HepG2 (cell line): ENCODE data around the gene PITHD1. TPM values are rescaled to one million over a fixed set of nuclear protein-coding genes. Genes with fewer than 3 reads are reported as not detected.

ENCODE experiments used
- BORCS8-MEF2B ChIP-seq: sonication (generic); formaldehyde crosslinking; IDR thresholded peaks from 2 replicates; pipeline ENCODE4 v1.8.0; 2022; ENCODE audit warnings: mild to moderate bottlenecking, missing genetic modification reagents
- RORA ChIP-seq: sonication (generic); formaldehyde crosslinking; IDR thresholded peaks from 2 replicates; pipeline ENCODE4 v1.5.0; 2020; ENCODE audit warnings: mild to moderate bottlenecking, missing genetic modification reagents, moderate library complexity
- ZBTB40 ChIP-seq, 2 experiments: fragments of 450-650 bp in 1 of 2; sonication (generic) in 1 of 2; formaldehyde crosslinking in 1 of 2; IDR thresholded peaks; 2 replicates each; pipeline versions ENCODE4 v1.6.1 to v1.8.0; 2016 to 2022; ENCODE audit warnings: antibody characterized with exemption in 1 of 2, mild to moderate bottlenecking in 1 of 2, missing genetic modification reagents in 1 of 2
- ZNF749 ChIP-seq: sonication (generic); formaldehyde crosslinking; IDR thresholded peaks from 2 replicates; pipeline ENCODE4 v1.8.0; 2022; ENCODE audit warnings: mild to moderate bottlenecking, missing genetic modification reagents, moderate library complexity, borderline replicate concordance
- polyA plus RNA-seq, 8 experiments: library from polyadenylated mRNA; depleted of rRNA in 3 of 8; stranded (reverse) in 7 of 8; unstranded in 1 of 8; fragments of >200 nt; fragmentation: Illumina TruSeq in 4 of 8; extraction: Trizol in 4 of 8; gene quantifications; 2 replicates each; pipeline versions ENCODE4 v1.2.1 to v1.2.3, GENCODE V29; 2011 to 2016; ENCODE audit warnings: low read depth in 4 of 8, missing spikeins in 1 of 8, mixed read lengths in 1 of 8; ENCODE audit not compliant: insufficient read depth in 1 of 8
- total RNA-seq, 5 experiments: library from RNA; depleted of rRNA; stranded (reverse); fragments of >200 nt; fragmentation: Illumina TruSeq; extraction: Trizol; gene quantifications; 2 replicates each; pipeline ENCODE4 v1.2.3, GENCODE V29; 2016; ENCODE audit warnings: low read depth in 1 of 5
- TF ChIP-seq, protein P1 (sequence below): sonication (generic); formaldehyde crosslinking; IDR thresholded peaks from 2 replicates; pipeline ENCODE4 v1.9.0; 2021; ENCODE audit warnings: mild to moderate bottlenecking, missing genetic modification reagents

PITHD1 gene
- total and polyA plus RNA-seq, 2 of the 13 experiments (the other 11 are each of a cell fraction or from before 2014, with no cell fraction given), result 28.0 to 37.3 TPM

- TF ChIP-seq, protein P1, sequence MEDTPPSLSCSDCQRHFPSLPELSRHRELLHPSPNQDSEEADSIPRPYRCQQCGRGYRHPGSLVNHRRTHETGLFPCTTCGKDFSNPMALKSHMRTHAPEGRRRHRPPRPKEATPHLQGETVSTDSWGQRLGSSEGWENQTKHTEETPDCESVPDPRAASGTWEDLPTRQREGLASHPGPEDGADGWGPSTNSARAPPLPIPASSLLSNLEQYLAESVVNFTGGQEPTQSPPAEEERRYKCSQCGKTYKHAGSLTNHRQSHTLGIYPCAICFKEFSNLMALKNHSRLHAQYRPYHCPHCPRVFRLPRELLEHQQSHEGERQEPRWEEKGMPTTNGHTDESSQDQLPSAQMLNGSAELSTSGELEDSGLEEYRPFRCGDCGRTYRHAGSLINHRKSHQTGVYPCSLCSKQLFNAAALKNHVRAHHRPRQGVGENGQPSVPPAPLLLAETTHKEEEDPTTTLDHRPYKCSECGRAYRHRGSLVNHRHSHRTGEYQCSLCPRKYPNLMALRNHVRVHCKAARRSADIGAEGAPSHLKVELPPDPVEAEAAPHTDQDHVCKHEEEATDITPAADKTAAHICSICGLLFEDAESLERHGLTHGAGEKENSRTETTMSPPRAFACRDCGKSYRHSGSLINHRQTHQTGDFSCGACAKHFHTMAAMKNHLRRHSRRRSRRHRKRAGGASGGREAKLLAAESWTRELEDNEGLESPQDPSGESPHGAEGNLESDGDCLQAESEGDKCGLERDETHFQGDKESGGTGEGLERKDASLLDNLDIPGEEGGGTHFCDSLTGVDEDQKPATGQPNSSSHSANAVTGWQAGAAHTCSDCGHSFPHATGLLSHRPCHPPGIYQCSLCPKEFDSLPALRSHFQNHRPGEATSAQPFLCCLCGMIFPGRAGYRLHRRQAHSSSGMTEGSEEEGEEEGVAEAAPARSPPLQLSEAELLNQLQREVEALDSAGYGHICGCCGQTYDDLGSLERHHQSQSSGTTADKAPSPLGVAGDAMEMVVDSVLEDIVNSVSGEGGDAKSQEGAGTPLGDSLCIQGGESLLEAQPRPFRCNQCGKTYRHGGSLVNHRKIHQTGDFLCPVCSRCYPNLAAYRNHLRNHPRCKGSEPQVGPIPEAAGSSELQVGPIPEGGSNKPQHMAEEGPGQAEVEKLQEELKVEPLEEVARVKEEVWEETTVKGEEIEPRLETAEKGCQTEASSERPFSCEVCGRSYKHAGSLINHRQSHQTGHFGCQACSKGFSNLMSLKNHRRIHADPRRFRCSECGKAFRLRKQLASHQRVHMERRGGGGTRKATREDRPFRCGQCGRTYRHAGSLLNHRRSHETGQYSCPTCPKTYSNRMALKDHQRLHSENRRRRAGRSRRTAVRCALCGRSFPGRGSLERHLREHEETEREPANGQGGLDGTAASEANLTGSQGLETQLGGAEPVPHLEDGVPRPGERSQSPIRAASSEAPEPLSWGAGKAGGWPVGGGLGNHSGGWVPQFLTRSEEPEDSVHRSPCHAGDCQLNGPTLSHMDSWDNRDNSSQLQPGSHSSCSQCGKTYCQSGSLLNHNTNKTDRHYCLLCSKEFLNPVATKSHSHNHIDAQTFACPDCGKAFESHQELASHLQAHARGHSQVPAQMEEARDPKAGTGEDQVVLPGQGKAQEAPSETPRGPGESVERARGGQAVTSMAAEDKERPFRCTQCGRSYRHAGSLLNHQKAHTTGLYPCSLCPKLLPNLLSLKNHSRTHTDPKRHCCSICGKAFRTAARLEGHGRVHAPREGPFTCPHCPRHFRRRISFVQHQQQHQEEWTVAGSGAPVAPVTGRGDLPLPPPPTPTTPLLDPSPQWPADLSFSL (CRISPR knock-in tag), result no peak
- TF ChIP-seq RORA (CRISPR knock-in tag) (no peak), BORCS8-MEF2B (CRISPR knock-in tag) (peak; percentile 50; the same call in 1 of the 2 replicates), ZBTB40 (IDR thresholded peaks at IDR 0.05) (no peak), ZBTB40 (CRISPR knock-in tag; IDR thresholded peaks at IDR 0.05) (no peak), ZNF749 (CRISPR knock-in tag) (no peak)
Observed at GRCh38 chr1:23799570-23800399, 21.6 kb downstream of the PITHD1 start (continued).
